Neural progenitor cell (in vitro differentiated cells): ENCODE results near the gene NLRC3.

ENCODE experiments used
- EZH2 ChIP-seq: fragments of 200-600 bp; sonication (generic); IDR thresholded peaks from 2 replicates; pipeline ENCODE4 v1.6.1; 2017; ENCODE audit warnings: antibody characterized with exemption, mild to moderate bottlenecking, moderate library complexity
- EZH2phosphoT487 ChIP-seq: fragments of 200-600 bp; sonication (generic); IDR thresholded peaks from 2 replicates; pipeline ENCODE4 v1.6.1; 2017; ENCODE audit warnings: antibody characterized with exemption
- TF ChIP-seq, protein P1 (sequence below): fragments of 200-600 bp; sonication (generic); IDR thresholded peaks from 2 replicates; pipeline ENCODE4 v1.5.1; 2017; ENCODE audit warnings: antibody characterized with exemption, mild to moderate bottlenecking

DNA sequence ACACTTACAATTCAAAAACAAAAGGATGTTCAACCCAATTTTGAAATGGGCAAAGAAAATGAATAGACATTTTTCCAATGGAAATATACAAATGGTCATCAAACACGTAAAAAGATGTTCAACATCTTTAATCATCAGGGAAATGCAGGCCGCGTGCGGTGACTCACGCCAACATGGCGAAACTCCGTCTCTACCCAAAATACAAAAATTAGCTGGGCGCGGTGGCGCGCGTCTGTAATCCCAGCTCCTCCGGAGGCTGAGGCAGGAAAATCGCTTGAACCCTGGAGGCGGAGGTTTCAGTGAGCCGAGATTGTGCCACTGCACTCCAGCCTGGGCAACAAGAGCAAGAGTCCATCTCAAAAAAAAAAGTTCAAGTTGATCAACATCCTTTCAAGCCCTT is 78.2 kb downstream of the NLRC3 start:
- TF ChIP-seq, protein P1, sequence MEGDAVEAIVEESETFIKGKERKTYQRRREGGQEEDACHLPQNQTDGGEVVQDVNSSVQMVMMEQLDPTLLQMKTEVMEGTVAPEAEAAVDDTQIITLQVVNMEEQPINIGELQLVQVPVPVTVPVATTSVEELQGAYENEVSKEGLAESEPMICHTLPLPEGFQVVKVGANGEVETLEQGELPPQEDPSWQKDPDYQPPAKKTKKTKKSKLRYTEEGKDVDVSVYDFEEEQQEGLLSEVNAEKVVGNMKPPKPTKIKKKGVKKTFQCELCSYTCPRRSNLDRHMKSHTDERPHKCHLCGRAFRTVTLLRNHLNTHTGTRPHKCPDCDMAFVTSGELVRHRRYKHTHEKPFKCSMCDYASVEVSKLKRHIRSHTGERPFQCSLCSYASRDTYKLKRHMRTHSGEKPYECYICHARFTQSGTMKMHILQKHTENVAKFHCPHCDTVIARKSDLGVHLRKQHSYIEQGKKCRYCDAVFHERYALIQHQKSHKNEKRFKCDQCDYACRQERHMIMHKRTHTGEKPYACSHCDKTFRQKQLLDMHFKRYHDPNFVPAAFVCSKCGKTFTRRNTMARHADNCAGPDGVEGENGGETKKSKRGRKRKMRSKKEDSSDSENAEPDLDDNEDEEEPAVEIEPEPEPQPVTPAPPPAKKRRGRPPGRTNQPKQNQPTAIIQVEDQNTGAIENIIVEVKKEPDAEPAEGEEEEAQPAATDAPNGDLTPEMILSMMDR: no peak
- TF ChIP-seq EZH2 (no peak), EZH2phosphoT487 (no peak)
